A549 (cell line): ENCODE measurements around the gene CEND1. TPM values are rescaled to one million over a fixed set of nuclear protein-coding genes. Genes with fewer than 3 reads are reported as not detected.
A peak's percentile ranks its signal among the peaks of the same experiment; 100 is the strongest.

Source experiments
- ATAC-seq, 2 experiments: fragments of 200-7000 bp in 1 of 2; fragments of >200 bp in 1 of 2; cut with Nextera tagmentation in 1 of 2; cut with Tn5 transposase in 1 of 2; 3 replicates each; pipeline versions ENCODE4 v1.8.0 to v1.9.1; 2018 to 2020; ENCODE audit warnings: mild to moderate bottlenecking in 1 of 2, moderate library complexity in 1 of 2
- CTCF ChIA-PET: fragments of 300-600 bp; sonication (Branson Sonifier 250); formaldehyde crosslinking; extraction: SDS; loops from one replicate; lab custom pipeline; 2021; ENCODE audit warnings: antibody characterized with exemption, inconsistent platforms; lab: Yijun Ruan, JAX
- POLR2A ChIA-PET: fragments of 350-600 bp; formaldehyde crosslinking; extraction: SDS; loops from one replicate; lab custom pipeline; 2021; ENCODE audit warnings: antibody characterized with exemption, inconsistent platforms; lab: Yijun Ruan, JAX
- DNase-seq, 2 experiments: peaks; one replicate each; pipeline versions ENCODE4 v3.0.0 to v3.0.0-alpha.2; 2011 to 2016; ENCODE audit warnings: low read depth in 1 of 2, low spot score in 1 of 2
- FAIRE-seq: peaks from 2 replicates; lab custom pipeline; 2011; peaks lifted over from hg19 to GRCh38; lab: Jason Lieb, UNC
- H3K27ac ChIP-seq, 2 experiments: fragments of >200 bp; sonication (Bioruptor Twin); formaldehyde crosslinking; 3 replicates each; pipeline ENCODE4 v1.5.1; 2016 to 2017
- H3K4me1 ChIP-seq: fragments of >200 bp; sonication (Bioruptor Twin); formaldehyde crosslinking; 3 replicates; pipeline ENCODE4 v1.6.1; 2016
- H3K4me2 ChIP-seq: fragments of >200 bp; sonication (Bioruptor Twin); formaldehyde crosslinking; 3 replicates; pipeline ENCODE4 v1.6.1; 2016
- H3K4me3 ChIP-seq: fragments of >200 bp; sonication (Bioruptor Twin); formaldehyde crosslinking; 3 replicates; pipeline ENCODE4 v1.5.1; 2016
- H3K9me3 ChIP-seq: fragments of >200 bp; sonication (Bioruptor Twin); formaldehyde crosslinking; 3 replicates; pipeline ENCODE4 v1.6.1; 2016
- CHD2 ChIP-seq: fragments of 150-350 bp; IDR thresholded peaks from 2 replicates; pipeline ENCODE4 v1.6.1; 2014; ENCODE audit warnings: low read length; ENCODE audit not compliant: partially characterized antibody
- EHF ChIP-seq: fragments of 250-450 bp; sonication (Bioruptor Pico); IDR thresholded peaks from 2 replicates; pipeline ENCODE4 v1.5.0; 2020; ENCODE audit warnings: mild to moderate bottlenecking
- FOSL2 ChIP-seq, 2 experiments: fragments of 450-650 bp in 1 of 2; fragments of >200 bp in 1 of 2; sonication (Bioruptor Twin) in 1 of 2; formaldehyde crosslinking; IDR thresholded peaks; 2 replicates each; pipeline versions ENCODE4 v1.5.0 to v1.6.1; 2016 to 2020; ENCODE audit warnings: mild to moderate bottlenecking in 1 of 2, moderate library complexity in 1 of 2
- FOXS1 ChIP-seq: fragments of 250-450 bp; sonication (Bioruptor Pico); IDR thresholded peaks from 2 replicates; pipeline ENCODE4 v1.5.0; 2020; ENCODE audit warnings: mild to moderate bottlenecking, moderate library complexity
- JUN ChIP-seq, 2 experiments: fragments of >200 bp; sonication (Bioruptor Twin); formaldehyde crosslinking; IDR thresholded peaks; 2 replicates in 1 of 2; 3 replicates in 1 of 2; pipeline ENCODE4 v1.6.1; 2016 to 2017
- KDM5A ChIP-seq: fragments of 200-600 bp; sonication (generic); IDR thresholded peaks from 2 replicates; pipeline ENCODE4 v1.6.1; 2016; ENCODE audit warnings: antibody characterized with exemption, mild to moderate bottlenecking
- MAFK ChIP-seq: fragments of 450-650 bp; IDR thresholded peaks from 2 replicates; pipeline ENCODE4 v1.6.1; 2014; ENCODE audit not compliant: partially characterized antibody
- MAZ ChIP-seq: fragments of 150-350 bp; IDR thresholded peaks from 2 replicates; pipeline ENCODE4 v1.6.1; 2014; ENCODE audit warnings: antibody characterized with exemption, low read depth, low read length, borderline replicate concordance
- PHF8 ChIP-seq: fragments of 200-600 bp; sonication (generic); IDR thresholded peaks from 2 replicates; pipeline ENCODE4 v1.6.1; 2016; ENCODE audit warnings: low read depth, mild to moderate bottlenecking, antibody characterized with exemption, moderate library complexity, borderline replicate concordance
- TFCP2L1 ChIP-seq: fragments of 250-450 bp; sonication (Bioruptor Pico); IDR thresholded peaks from 2 replicates; pipeline ENCODE4 v1.5.0; 2021; ENCODE audit warnings: mild to moderate bottlenecking
- TP53 ChIP-seq: fragments of 250-450 bp; sonication (Bioruptor Pico); IDR thresholded peaks from 2 replicates; pipeline ENCODE4 v1.5.0; 2021; ENCODE audit warnings: mild to moderate bottlenecking, moderate library complexity
- WGBS: methylation state at CpG from one replicate; pipeline ENCODE4 v1.1.6; 2017; ENCODE audit errors: missing lambda C conversion rate; 5-methylcytosine and 5-hydroxymethylcytosine counted together
- polyA plus RNA-seq, 4 experiments: library from polyadenylated mRNA; depleted of rRNA in 3 of 4; stranded (reverse); fragments of >200 nt; fragmentation: RNase III in 1 of 4; extraction: RNeasy Plus Mini Kit Qiagen cat#74134 plus additional on column Dnase treatment in 1 of 4; gene quantifications; 2 replicates in 3 of 4; 3 replicates in 1 of 4; pipeline ENCODE4 v1.2.3, GENCODE V29; 2011 to 2017
- TF ChIP-seq, protein P1 (sequence below): fragments of 250-450 bp; sonication (Bioruptor Pico); IDR thresholded peaks from 2 replicates; pipeline ENCODE4 v1.5.0; 2020; ENCODE audit warnings: low read depth, mild to moderate bottlenecking, moderate library complexity
- TF ChIP-seq, protein P2 (sequence below): IDR thresholded peaks from 2 replicates; pipeline ENCODE4 v1.6.1; 2012; ENCODE audit warnings: low read depth, borderline replicate concordance
- TF ChIP-seq, protein P3 (sequence below): IDR thresholded peaks from 2 replicates; pipeline ENCODE4 v1.6.1; 2012
- TF ChIP-seq, protein P4 (sequence below): fragments of >200 bp; sonication (Bioruptor Twin); formaldehyde crosslinking; IDR thresholded peaks from 3 replicates; pipeline ENCODE4 v1.6.1; 2016
- TF ChIP-seq, protein P5 (sequence below): fragments of 250-450 bp; sonication (Bioruptor Pico); IDR thresholded peaks from 2 replicates; pipeline ENCODE4 v1.5.0; 2021; ENCODE audit warnings: mild to moderate bottlenecking, moderate library complexity, borderline replicate concordance
- TF ChIP-seq, protein P6 (sequence below): fragments of 200-600 bp; sonication (generic); IDR thresholded peaks from 2 replicates; pipeline ENCODE4 v1.6.1; 2016; ENCODE audit warnings: antibody characterized with exemption, mild to moderate bottlenecking, moderate library complexity

Gene CEND1
- polyA plus RNA-seq, 2 of the 4 experiments (the other 2 are of a cell fraction), result 1.0 TPM; not detected in 1

DNA sequence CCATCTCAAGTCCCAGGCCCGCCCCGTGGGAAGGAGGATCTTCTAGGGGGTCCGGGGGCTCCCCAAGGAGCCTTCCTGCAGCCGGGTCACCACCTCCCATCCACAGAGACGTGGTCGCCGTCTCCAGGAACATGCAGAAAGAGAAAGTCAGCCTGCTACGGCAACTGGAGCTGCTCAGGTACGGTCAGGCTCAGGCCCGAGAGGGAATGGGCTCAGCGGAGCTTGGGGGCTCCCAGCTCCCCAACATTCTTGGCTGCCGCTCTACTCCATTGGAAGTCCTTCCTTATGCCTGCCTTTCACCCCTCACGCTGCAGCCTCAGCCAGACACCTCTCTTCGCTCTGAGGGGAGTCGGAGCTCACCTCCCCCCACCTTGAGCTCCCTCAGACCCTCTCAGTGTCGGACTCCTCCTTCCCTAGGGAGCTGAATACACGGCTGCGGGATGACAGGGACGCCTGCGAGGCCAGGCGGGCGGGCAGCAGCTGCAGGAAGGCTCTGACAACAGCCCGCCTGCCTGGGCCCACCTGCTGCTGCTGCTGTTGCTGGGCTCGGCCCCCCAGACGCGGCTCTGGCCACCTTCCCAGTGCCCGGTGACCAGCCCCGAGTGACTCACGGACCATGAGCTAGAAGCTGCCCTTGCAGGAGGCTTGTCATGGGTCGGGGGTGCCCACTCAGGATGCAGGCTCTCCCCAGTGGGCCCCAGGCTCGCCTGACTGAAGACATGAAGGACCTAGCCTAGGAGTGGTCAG is 41.4 kb upstream of the CEND1 start:
- H3K9me3 ChIP-seq, result no peaks in the 10 kb centered on the region
- H3K4me3 ChIP-seq, result peak overlapping the region; percentile 86
- FAIRE-seq, result no peak
- POLR2A ChIA-PET, result interaction anchor here (4.7 to 5.1 kb wide), 2 partner anchors 12 kb away, joined by 47 to 52 read pairs; partner anchors contain the start of genes PNPLA2, POLR2L and TSPAN4
- H3K4me1 ChIP-seq, result peaks cover 53% of the 10 kb centered on the region
- CTCF ChIA-PET, result interaction anchor here (1.0 to 1.4 kb wide), 3 partner anchors 8 to 14 kb away, joined by 3 to 4 read pairs (median 4); partner anchors contain the start of gene PNPLA2
- H3K27ac ChIP-seq, result peak overlapping the region; percentile 98 to 100
- DNase-seq, result no peak
- TF ChIP-seq FOSL2 (IDR thresholded peaks at IDR 0.05) (no peak), FOSL2 (CRISPR knock-in tag; IDR thresholded peaks at IDR 0.05) (peak; percentile 48)
- TF ChIP-seq, protein P1, sequence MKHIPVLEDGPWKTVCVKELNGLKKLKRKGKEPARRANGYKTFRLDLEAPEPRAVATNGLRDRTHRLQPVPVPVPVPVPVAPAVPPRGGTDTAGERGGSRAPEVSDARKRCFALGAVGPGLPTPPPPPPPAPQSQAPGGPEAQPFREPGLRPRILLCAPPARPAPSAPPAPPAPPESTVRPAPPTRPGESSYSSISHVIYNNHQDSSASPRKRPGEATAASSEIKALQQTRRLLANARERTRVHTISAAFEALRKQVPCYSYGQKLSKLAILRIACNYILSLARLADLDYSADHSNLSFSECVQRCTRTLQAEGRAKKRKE (CRISPR knock-in tag), result no peak
- H3K4me2 ChIP-seq, result peak overlapping the region; percentile 88
- no peak for ATAC-seq
- WGBS, result 69% methylated on average over 17 of the region's 31 CpGs

DNA sequence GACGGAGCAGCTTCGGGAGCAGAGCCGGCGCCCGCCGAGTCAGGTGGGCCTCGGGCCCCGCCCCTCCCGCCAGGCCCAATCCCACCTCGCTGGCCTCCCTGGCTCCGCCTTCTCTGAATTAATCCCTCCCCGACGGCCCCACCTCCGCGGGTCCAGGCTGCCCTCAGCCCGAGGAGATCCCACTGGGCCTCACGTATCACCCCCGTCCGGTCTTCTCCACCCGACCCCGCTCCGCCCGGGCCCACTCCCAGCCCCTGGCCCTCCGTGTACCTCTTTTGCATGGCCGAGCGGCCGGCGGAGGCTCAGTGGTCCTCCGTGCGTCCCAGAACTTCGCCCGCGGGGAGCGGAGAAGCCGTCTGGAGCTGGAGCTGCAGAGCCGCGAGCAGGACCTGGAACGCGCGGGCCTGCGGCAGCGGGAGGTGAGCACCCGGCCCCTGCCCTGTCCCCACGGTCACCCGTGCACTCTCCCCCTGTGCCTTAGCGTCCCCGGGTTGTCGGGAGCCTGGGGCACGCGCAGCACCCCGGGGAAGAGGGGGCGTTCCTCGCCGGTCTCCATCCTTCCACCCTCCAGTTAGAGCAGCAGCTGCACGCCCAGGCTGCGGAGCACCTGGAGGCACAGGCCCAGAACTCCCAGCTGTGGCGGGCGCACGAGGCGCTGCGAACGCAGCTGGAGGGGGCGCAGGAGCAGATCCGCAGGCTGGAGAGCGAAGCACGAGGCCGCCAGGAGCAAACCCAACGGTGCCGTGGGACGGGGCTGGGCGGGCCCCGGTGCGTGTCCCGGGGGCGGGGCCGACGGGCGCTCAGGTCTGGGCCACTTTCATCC is 40.6 kb upstream of the CEND1 start:
- FAIRE-seq (no peak), ATAC-seq (peak in 1 of 2 experiments; percentile 11; a peak in 3 of 6 replicates), DNase-seq (no peak)
- ChIA-PET POLR2A (interaction anchor here (1.0 to 5.1 kb wide), 4 partner anchors 11 to 13 kb away, joined by 3 to 52 read pairs (median 36); partner anchors contain the start of genes PNPLA2, POLR2L and TSPAN4), CTCF (interaction anchor here (1.0 to 1.3 kb wide), 2 partner anchors 9 to 12 kb away, joined by 3 to 4 read pairs; partner anchors contain the start of gene PNPLA2)
- no peaks in the 10 kb centered on the region for H3K9me3 ChIP-seq
- TF ChIP-seq, protein P2, sequence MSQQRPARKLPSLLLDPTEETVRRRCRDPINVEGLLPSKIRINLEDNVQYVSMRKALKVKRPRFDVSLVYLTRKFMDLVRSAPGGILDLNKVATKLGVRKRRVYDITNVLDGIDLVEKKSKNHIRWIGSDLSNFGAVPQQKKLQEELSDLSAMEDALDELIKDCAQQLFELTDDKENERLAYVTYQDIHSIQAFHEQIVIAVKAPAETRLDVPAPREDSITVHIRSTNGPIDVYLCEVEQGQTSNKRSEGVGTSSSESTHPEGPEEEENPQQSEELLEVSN, result 0 out of 2 replicates have a peak, but pooled peaks have one; percentile 27
- TF ChIP-seq, protein P3, sequence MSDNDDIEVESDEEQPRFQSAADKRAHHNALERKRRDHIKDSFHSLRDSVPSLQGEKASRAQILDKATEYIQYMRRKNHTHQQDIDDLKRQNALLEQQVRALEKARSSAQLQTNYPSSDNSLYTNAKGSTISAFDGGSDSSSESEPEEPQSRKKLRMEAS, result peak; percentile 42; the same call in 1 of the 2 replicates
- TF ChIP-seq TFCP2L1 (CRISPR knock-in tag) (no peak), FOSL2 (IDR thresholded peaks at IDR 0.05) (no peak), FOSL2 (CRISPR knock-in tag; IDR thresholded peaks at IDR 0.05) (no peak), FOXS1 (no peak), MAZ (no peak)
- TF ChIP-seq, protein P4, sequence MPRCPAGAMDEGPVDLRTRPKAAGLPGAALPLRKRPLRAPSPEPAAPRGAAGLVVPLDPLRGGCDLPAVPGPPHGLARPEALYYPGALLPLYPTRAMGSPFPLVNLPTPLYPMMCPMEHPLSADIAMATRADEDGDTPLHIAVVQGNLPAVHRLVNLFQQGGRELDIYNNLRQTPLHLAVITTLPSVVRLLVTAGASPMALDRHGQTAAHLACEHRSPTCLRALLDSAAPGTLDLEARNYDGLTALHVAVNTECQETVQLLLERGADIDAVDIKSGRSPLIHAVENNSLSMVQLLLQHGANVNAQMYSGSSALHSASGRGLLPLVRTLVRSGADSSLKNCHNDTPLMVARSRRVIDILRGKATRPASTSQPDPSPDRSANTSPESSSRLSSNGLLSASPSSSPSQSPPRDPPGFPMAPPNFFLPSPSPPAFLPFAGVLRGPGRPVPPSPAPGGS, result no peak
- H3K4me3 ChIP-seq, result peak overlapping the region; percentile 86; the same call in 2 of the 3 replicates
- 69% methylated on average over 46 of the region's 78 CpGs for WGBS
- peaks cover 53% of the 10 kb centered on the region for H3K4me1 ChIP-seq
- H3K4me2 ChIP-seq, result peak overlapping the region; percentile 88
- H3K27ac ChIP-seq, result peak overlapping the region; percentile 18 to 100; a peak in 4 of 6 replicates

DNA sequence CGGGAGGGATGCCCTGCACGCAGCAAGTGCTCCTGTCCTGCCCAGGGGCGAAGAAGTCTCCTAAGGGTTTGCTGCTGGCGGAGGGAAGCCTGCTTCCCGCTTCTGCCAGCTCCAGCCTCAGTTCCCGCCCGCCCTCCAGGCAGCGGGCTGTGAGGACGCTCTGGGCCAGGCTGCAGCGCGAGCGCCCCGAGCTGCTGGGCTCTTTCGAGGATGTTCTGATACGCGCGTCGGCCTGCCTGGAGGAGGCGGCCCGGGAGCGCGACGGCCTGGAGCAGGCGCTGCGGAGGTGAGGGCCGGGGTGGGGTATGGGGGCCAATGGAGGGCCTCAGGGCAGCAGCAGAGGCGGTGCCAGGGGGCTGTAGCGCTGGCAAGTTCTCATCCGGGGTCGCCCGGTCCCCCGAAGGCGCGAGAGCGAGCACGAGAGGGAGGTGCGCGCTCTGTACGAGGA is 40.0 kb upstream of the CEND1 start:
- Histone ChIP-seq H3K4me1 (peaks cover 53% of the 10 kb centered on the region), H3K9me3 (no peaks in the 10 kb centered on the region), H3K4me3 (no peak overlapping the region), H3K27ac (peak overlapping the region in 1 of 2 experiments; percentile 19; a peak in 1 of 6 replicates), H3K4me2 (peak overlapping the region; percentile 88)
- WGBS, result 94% methylated on average over 16 of the region's 39 CpGs
- ATAC-seq (no peak), FAIRE-seq (no peak), DNase-seq (no peak)
- ChIA-PET CTCF (interaction anchor here (1.1 to 1.3 kb wide), 2 partner anchors 11 to 14 kb away, joined by 3 to 4 read pairs; partner anchors contain the start of gene PNPLA2), POLR2A (interaction anchor here (1.0 to 3.5 kb wide), 2 partner anchors 11 to 13 kb away, joined by 3 to 26 read pairs; partner anchors contain the start of genes PNPLA2 and TSPAN4)
- TF ChIP-seq KDM5A, result no peak
- TF ChIP-seq PHF8, result no peak
- TF ChIP-seq EHF (CRISPR knock-in tag), result no peak
- no peak for TF ChIP-seq CHD2
- TF ChIP-seq, protein P5, sequence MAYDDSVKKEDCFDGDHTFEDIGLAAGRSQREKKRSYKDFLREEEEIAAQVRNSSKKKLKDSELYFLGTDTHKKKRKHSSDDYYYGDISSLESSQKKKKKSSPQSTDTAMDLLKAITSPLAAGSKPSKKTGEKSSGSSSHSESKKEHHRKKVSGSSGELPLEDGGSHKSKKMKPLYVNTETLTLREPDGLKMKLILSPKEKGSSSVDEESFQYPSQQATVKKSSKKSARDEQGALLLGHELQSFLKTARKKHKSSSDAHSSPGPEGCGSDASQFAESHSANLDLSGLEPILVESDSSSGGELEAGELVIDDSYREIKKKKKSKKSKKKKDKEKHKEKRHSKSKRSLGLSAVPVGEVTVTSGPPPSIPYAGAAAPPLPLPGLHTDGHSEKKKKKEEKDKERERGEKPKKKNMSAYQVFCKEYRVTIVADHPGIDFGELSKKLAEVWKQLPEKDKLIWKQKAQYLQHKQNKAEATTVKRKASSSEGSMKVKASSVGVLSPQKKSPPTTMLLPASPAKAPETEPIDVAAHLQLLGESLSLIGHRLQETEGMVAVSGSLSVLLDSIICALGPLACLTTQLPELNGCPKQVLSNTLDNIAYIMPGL (CRISPR knock-in tag), result no peak
- TF ChIP-seq, protein P1 (CRISPR knock-in tag), result no peak
- TF ChIP-seq MAZ, result no peak
- no peak for TF ChIP-seq MAFK
- TF ChIP-seq, protein P6, sequence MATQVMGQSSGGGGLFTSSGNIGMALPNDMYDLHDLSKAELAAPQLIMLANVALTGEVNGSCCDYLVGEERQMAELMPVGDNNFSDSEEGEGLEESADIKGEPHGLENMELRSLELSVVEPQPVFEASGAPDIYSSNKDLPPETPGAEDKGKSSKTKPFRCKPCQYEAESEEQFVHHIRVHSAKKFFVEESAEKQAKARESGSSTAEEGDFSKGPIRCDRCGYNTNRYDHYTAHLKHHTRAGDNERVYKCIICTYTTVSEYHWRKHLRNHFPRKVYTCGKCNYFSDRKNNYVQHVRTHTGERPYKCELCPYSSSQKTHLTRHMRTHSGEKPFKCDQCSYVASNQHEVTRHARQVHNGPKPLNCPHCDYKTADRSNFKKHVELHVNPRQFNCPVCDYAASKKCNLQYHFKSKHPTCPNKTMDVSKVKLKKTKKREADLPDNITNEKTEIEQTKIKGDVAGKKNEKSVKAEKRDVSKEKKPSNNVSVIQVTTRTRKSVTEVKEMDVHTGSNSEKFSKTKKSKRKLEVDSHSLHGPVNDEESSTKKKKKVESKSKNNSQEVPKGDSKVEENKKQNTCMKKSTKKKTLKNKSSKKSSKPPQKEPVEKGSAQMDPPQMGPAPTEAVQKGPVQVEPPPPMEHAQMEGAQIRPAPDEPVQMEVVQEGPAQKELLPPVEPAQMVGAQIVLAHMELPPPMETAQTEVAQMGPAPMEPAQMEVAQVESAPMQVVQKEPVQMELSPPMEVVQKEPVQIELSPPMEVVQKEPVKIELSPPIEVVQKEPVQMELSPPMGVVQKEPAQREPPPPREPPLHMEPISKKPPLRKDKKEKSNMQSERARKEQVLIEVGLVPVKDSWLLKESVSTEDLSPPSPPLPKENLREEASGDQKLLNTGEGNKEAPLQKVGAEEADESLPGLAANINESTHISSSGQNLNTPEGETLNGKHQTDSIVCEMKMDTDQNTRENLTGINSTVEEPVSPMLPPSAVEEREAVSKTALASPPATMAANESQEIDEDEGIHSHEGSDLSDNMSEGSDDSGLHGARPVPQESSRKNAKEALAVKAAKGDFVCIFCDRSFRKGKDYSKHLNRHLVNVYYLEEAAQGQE, result no peak
- TF ChIP-seq JUN (IDR thresholded peaks at IDR 0.05), result no peak
- no peak for TF ChIP-seq TP53 (CRISPR knock-in tag)
